GM18498 (cell line): ENCODE data around the gene HGFAC.

Experiments used
- ATAC-seq: cut with Tn5 transposase; IDR thresholded peaks from one replicate; pipeline ENCODE4 v1.9.1; 2021; ENCODE audit warnings: mild to moderate bottlenecking, moderate library complexity; ENCODE audit not compliant: unreplicated experiment

Gene HGFAC

GRCh38 chr4:3460926-3461325 is 19.2 kb downstream of the HGFAC start:
- ATAC-seq, result no peak

- no peak for ATAC-seq
Measured at GRCh38 chr4:3461515-3462291, 19.9 kb downstream of the HGFAC start.

DNA sequence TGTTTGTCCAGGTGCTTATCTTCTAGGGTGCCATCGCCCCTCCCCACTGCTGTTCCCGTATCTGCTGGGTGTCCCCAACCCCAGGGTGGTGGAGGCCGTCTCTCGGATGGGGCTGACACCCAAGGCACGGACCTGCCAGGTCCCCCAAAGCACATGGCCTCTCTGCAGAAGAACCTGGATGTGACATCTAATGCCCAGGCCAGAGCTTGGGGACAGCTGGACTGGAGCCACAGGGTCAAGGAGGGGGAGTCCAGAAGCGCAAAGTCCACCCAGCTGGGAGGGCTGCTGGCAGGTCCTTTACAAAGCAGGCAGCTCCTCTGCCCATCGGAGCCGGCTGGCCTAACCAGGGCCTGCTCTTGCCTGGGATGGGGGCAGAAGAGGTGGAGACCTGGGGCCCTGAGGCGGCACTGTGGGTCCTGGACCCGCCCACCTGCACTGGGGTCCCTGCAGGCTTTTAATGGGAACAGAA is 20.6 kb downstream of the HGFAC start:
- ATAC-seq, result no peak

DNA sequence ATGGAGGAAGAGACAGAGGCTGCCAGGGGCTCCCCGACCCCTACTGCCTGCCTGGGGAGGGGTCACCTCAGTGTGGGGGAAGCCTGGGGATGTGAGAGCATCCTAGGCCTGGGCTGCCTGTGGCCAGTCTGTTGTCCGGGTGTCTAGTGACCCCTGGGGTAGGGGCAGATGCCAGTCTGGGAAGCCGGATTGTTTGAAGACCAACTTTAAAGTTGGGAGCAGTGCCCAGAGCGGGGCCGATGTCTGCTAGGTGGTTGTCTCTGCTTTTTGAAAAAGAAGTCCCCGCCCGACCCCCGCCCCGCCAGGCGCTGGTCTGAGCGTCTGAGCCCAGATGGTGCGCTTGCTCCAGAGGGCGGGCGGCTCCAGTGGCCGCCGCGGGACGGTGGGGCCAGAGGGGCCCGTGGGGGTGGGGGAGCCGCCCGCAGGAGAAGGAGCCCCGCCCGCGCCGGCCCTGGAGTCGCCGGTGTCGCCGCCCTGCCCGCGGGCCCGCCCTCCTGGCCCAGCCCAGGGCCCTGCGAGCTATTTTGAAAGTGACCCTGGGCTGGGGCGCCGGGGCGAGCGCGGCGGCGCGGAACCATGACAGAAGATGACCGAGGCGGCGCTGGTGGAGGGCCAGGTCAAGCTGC is 21.1 kb downstream of the HGFAC start, which contains the start of gene DOK7:
Gene DOK7, plus strand, starts transcription at position 517 of the 626 bp plus-strand sequence. Its CDS starts 70 bp downstream, at position 587.
- ATAC-seq, result no peak

GRCh38 chr4:3463556-3464348 is 22.0 kb downstream of the HGFAC start:
- ATAC-seq, result no peak

GRCh38 chr4:3464349-3464905 is 22.7 kb downstream of the HGFAC start:
- no peak for ATAC-seq

GRCh38 chr4:3464911-3465697 is 23.3 kb downstream of the HGFAC start:
- ATAC-seq, result no peak

DNA sequence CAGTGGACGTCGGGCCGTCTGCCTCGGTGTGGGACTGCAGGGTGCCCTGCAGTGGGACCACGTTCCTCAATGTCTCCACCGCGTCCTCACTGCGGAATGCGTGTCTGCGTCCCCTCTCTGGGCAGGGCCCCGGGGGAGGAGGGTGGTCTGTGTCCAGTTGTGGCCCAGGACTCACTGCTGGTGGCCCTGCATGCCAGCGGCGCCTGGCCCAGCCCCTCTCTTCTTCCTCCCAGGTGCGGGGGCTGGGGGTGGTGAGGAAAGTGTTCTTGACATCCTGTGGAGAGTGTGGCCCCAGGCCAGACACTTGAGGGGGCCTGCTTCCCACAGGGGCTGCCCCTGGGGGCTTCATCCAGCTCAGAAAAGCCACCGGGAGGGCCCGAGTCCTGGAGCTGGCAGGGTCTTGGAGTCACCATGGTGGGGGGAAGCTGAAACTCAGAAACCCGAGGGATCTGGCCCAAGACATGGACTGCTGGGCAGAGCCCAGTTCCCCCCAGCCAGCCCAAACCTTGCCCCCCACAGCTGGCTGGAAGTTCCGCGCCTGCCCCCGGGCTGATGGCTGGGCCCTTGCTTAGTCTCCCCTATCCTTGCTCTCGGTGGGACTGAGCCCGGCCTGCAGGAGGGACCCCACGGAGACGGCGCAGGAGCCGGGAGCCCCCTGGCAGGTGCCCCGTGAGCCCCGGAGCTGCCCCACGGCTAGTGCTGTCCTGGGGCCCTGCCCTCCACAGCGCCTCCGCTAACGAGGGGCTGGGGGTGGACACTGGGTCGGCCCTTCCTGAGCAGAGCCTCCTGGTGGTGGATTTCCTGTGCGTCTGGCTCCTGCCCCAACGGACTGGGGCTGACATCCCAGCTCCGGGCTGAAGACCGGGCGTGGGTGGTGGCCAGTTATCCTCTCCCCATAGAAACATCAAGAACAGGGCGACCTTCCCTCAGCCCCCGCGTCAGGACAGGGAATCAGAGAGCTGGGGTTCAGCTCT is 24.2 kb downstream of the HGFAC start:
- ATAC-seq, result no peak

GRCh38 chr4:3466691-3467600 is 25.2 kb downstream of the HGFAC start:
- ATAC-seq, result no peak

DNA sequence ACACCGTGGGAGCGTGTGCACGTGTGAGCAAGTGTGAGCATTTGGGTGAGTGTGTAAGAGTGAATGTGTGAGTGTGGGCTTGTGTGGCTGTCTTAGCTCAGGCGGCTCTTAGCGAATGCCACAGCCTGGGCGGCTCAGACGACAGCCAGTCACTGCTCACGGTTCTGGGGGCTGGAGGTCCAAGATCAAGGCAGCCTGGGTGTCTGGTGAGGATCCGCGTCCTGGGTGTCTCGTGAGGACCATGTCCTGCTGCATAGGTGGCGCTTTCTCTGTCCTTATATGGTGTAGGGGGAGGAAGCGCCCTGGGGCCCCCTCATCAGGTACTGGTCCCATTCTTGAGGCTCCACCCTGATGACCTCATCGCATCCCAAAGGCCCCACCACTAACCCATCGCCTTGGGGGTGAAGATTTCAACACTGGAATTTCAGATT is 25.8 kb downstream of the HGFAC start:
- ATAC-seq, result no peak

DNA sequence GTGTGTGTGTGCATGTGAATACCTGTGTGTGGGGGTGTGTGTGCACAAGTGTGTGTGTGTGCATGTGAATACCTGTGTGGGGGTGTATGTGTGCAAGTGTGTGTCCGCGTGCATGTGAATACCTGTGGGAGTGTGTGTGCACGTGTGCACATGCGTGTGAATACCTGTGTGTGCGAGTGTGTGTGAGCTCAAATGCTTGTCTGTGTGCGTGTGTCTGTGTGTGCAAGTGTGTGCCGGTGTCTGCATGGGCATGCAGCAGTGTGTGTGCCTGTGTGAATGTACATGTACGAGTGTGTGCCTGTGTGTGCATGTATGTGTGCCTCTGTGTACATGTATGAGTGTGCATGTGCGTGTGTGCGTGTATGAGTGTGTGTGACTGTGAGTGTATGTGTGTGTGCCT is 26.4 kb downstream of the HGFAC start:
- no peak for ATAC-seq

GRCh38 chr4:3468804-3469203 is 27.0 kb downstream of the HGFAC start:
- no peak for ATAC-seq

- no peak for ATAC-seq
Measured at GRCh38 chr4:3469386-3470243, 27.8 kb downstream of the HGFAC start.

DNA sequence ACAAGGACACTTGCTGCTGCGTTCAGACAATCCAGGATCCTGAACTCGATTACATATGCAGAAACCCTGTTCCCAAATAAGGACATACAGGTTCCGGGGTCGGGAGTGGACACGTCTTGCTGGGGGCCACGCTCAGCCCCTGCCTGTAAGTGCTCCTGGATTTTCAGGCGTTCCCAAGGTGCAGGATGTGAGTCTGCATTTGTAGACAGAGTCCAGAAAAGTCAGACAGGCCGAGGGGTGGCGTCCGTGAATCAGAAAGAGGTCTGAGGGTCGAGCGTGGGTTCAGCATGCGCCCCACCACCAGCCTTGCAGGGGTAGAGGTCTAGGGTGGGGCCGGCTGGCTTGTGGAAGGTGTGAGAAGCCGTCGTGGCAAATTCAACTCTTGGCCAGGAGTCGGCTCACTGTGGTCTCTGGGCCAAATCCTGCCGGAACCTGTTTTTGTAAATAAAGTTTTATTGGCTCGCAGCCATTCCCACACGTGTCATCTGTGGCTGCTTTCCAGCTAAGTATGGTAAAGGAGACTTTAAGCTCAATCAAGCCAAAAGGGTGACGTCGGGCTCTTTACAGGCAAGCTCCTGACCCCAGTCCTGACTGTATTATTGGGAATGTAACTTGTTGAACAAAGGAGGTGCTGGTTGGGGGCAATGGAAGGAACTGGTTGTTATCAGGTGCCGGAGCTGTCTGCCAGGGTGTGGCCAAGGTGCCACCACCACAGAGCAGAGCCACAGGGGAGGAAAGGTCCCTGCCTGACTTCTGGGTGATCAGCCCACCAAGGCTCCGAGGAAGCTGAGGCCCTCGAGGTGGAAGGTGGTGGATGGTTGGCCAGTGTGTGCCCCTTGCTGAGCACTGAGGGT is 28.7 kb downstream of the HGFAC start:
- ATAC-seq, result no peak

- no peak for ATAC-seq
Measured at GRCh38 chr4:3471098-3471760, 29.5 kb downstream of the HGFAC start.

DNA sequence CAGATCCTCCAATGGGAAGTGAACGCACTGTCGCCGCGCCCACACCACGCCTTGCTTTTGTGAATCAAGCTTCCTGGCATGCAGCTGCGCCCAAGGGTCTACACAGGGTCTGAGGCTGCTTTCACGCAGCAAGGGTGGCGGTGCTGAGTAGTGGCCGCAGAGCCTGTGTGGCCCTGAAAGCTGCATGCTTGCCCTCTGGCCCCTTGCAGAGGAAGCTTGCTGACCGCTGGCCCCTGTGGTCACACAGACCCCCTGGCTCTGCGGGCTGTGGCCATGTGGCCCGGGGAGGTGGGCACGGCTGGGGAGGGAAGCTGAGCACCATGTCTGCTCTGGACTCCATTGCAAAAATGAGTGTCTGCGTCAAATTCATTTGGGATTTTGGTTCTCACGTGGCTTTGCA is 30.1 kb downstream of the HGFAC start:
- ATAC-seq, result no peak
